MV-4-11 (cell line): Measurements from ENCODE around the gene SCUBE3.

Experiments used
- DNase-seq: peaks from one replicate; lab custom pipeline; 2025; lab: John Stamatoyannopoulos, UW

Gene SCUBE3

DNA sequence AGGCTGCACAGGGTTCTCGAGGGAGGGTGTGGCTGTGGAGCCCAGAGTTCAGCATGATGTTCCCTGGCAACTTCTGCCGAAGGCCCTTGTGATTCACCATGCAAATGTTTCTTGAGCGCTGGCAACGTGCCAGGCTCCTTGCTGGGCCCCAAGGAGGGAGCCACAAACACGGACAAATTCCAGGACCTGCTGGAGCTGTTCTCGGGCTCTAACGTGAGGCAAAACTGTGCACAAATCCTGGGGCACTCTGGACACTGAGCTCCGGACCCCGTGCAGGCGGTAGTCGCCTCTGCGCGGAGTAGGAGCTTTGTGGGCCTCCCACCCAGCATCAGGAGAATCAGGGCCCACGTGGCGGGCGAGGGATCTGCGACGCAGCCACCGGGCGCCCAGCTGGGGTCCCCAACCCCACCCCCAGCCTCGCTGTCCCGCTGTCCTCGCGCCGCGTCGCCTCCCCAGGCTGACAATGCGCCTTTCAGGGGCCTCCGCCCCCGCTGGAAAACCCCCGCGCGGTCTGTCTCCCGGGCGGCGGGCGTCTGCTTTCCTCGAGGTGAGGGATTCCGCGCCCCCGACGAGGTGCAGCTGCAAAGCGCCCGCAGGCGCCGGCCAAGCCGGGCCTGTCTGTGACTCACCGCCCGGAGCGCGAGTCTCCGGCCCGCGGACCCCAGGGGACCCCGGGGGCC, 31.7 kb upstream of the SCUBE3 start:
- DNase-seq: no peak

DNA sequence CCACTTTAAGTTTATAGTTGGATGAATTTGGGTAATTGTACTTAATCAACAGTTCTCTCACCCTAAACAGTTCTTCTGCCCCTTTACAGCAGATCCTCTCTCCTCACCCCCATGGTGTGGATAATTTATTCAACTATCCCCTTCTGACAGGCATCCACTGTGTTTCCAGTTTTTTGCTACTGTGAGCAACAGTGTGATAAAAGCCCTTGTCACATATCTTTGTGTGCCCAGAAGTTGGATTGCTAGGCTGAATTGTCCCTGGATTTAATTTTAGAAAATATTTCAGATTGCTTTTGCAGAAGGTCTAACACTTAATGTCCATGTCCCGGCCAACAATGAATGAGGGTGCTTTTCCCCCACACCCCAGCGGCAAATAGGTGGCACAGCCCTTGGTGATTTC, 30.5 kb upstream of the SCUBE3 start:
- DNase-seq: no peak

DNA sequence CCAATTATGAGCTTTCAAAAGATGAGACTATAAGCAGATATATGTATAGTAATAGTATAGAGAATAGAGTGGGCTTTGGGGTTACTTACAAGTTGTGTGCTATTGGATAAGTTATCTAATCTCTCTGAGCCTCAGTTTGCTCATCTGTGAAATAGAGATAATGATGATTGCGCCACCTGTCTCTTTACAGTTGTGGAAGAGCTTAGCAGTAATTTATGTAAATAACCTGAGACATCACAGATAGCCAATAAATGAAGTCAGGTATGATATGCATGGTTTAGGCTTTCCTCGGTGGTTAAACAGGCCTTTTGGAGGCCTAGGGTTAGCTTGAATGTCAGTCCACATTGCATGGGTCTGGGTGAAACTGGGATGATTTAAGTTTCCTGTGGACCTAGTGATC, 29.8 kb upstream of the SCUBE3 start:
- no peak for DNase-seq

DNA sequence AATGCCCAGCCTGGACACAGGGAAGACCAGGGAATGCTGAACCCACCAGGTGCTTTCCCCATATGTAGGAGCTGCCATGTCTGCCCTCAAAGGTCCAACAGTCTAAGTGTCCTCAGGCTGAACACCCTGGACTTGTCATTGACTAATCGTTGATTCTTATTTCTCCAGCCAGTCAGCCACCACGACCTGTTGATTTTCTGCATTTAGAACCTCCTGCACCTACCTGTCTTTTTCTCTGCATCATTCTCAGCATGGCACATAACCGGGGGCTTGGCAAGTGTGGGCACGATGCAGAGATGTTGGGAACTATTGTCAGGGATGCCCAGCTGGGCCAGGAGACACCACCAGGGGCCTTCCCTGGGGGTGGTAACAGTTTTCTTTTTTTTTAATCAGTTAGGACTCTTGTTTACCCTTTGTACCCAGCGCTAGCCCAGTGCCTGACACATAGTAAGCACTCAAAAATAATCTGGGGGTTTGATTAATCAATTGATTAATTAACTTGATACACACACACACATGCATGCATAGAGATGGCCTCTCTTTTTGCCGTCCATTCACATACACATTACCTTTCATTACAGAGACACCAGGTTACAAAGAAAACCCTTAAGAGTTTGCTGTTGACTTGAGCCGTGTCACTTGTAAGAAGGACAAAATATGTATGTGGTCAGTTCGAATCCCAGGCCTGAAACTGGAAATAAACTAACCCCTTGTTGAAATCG, 29.0 kb upstream of the SCUBE3 start:
- no peak for DNase-seq

DNA sequence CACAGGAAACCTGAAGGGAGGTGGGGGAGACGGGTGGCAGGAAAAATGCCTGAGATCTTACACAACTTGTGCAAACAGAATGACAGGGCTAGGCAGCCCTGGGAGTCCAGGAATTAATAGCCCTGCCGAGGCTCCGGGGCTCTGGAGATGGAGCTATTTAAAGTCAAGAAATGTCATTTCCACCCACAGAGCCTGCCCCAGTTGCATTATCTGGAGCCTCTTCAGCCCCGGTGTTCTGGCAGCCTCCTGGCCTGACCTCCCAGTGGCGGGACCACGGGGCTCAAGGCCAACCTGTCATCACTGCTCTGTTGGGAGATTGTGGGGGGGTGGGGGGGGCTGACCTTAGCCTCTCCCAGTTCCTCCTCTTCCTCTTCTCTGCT, 28.5 kb upstream of the SCUBE3 start:
- no peak for DNase-seq

DNA sequence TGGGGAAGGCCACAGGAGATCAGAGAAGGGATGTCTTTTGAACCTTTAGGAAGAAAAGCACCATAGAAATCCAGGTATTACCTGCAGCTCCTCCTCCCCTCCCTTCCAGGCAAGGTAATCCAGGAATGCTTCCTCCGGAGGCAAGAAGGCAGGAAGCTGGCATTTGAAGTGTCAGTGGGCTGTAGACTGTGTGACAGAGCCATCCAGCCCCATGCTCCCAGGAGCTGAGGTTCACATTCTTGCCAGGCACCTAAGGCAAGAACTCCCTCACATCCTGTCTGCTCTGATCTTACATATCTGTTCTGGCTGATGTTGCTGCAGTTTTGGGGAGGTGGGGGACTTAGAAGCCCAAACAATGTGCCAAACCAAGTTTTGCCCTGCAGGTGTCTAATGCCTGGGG, 27.8 kb upstream of the SCUBE3 start:
- no peak for DNase-seq

DNA sequence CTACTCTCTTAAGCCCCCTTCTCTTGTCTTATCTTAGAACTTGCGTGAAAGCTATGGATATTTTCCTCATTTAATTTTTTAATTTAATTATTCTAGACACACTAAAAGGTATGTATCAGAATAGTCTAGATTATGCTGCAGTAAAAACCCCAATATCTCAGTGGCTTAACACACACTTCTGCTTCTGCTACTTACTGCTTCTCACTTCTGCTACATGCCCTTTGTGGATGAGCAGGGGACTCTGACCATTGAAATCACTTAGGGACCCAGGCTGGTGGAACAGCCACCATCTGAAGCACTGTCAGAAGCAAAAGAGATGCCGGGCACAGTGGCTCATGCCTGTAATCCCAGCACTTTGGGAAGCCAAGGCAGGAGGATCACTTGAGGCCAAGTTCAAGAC, 27.2 kb upstream of the SCUBE3 start:
- DNase-seq: peak; percentile 33

DNA sequence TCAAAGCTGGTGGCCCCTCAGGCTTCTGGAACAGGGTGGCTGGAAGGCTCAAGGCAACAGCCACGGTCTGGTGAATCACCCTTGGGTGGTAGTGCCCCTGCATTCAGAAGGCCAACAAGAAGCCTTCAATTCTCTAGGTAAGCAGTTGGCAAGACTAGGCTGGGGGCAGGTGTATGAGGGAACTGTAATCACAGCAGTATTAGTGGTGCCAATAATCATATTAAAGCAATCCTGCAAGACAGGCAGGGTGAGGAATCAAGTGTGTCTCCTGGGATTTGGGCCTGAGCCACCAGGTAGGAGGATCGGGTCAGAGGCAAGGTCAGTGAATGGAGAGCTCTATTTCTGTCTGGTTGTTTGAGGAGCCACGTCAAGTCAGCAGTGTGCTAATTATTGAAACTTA, 24.9 kb upstream of the SCUBE3 start:
- no peak for DNase-seq

DNA sequence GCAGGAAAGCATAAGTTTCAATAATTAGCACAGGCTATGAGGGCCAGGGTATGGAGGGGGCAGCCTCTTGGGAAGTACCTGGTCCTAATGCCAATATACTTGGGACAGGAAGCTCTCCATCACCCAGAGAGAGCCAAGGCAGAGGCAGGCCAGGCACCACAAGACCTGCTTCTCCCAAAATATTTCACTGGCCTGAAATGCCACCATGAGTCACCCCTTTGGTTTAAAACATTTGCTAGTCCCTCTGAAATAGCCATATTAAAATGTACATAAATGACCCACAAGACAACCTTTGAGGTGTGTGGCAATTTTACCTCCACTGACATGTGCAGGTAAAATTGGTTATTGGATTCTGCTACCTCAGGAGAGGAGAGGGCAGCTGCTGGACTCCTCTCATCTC, 23.4 kb upstream of the SCUBE3 start:
- no peak for DNase-seq

DNA sequence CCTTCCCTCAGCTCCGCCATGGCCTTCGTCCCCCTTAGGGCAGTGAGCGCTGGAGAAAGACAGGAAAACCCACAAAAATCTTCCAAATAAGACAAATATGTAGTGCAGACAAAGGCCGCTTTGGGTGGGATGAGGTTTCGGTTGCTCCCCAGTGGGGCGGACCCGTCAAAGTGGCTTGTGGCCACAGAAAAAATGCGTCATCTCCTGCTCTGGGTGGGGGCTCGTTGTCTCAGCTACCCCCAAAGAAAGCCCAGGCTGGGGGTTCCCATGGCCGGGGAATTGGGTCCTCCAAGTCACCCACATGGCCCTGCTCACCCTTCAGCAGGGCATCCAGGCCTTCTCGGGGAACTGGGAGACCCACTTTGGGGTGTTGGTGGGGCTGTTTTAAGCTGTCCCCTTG, 21.9 kb upstream of the SCUBE3 start:
- DNase-seq: no peak

DNA sequence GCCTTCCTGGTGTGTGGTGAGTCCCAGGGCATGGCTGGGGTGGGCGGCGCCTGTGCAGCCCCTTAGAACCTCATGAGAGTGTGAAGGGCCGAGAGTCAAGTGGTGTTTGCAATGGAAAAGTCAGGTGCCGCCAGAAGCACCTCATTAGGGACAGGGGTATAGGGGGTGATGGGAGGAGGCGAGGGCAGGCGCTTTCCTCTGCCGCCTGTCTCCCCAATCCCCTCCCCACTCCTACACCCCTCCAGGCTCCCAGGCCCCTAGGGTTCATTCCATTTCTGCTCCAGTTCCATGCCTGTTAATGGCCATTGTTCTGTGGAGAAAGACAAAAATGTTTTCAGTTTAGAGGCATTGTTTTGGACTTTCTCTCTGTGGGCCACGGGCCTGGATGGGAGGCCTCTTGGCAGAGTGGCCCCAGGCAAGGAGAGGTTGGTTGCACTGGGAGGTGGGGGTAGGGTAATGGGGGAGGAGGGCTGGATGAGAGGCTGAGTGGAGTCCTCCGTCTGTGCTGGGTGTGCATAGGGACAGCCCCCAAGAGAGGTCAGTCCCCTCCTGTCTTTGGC, 21.4 kb upstream of the SCUBE3 start:
- no peak for DNase-seq

DNA sequence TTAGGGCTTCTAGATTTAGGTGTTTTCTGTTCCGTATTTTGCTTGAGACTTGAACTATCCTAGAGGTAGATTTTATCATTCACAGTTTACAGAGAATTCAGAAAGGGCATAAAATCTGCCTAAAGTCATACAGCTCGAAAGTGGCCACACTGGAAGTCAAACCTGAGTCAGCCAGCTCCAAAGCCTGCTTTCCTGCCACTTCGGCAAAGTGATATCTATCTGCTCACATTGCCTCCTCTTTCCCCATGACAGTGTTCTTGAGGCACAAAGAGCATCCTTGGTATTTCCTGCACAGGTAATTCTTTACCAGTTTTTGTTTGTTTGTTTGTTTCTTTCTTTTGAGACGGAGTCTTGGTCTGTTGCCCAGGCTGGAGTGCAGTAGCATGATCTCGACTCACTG, 19.4 kb upstream of the SCUBE3 start:
- DNase-seq: no peak

DNA sequence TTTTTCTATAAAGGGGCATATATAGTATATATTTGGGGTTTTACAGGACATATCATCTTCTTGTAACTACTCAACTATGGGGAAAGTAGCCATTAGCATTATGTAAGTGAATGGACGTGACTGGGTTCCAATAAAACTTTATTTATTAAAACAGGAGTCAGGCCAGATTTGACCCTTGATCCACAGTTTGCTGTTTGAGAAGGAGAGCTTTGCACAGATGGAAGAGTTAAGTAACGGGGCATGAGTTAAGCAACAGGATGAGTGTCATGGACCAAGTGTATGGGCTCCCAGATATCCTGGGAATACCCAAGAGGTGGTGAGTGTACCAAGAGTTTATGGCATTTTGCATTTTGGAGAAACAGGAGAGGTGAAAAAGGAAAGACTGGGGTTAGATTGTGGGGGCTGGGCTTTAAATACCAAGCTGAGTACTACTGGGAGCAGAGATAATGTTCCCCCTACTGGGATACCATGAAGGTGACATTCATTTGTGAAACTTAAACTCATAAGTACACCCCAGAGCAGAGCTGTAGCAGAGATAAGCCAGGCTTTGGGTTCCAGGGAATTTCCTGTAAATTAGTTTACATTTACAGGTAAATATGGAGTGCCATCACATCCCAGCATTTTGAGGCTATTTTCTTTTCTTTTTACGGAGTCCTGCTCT, 18.5 kb upstream of the SCUBE3 start:
- no peak for DNase-seq

DNA sequence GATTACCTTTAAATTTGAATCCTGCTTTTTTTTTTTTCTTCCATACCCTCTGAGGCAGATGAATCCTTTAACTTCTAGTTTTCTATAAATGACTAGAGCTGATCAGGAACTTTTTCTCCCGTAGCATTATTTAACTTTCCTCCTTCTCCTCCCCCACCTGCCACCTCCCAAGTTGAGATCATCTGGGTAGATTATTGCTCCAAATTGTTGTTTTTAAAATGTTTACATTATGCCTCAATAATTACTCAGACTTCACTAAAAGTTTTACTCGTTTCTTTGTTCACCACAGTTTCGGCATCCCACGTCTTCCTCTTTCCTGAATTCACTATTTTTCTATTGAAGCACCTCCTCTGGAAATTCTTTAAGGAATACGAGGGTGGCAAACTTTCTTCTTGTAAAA, 16.6 kb upstream of the SCUBE3 start:
- no peak for DNase-seq

DNA sequence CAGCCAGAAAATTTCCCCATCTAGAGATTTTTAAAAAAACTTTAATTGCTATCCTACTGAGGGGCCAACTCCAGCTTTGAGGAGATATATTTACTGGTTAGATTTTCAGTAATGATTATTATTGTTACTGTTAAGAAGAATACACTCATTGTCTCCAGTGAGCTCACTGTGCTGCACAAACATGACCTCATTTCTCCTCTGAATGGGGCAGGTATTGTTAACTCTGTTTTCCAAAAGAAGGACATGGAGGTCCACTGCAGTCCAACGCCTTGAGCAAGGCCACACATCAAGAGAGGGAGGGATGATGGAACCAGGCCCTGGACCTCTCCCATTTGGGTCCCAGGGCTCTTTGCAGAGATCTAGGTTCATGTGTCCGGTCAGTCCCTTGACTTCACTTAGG, 13.9 kb upstream of the SCUBE3 start:
- no peak for DNase-seq

DNA sequence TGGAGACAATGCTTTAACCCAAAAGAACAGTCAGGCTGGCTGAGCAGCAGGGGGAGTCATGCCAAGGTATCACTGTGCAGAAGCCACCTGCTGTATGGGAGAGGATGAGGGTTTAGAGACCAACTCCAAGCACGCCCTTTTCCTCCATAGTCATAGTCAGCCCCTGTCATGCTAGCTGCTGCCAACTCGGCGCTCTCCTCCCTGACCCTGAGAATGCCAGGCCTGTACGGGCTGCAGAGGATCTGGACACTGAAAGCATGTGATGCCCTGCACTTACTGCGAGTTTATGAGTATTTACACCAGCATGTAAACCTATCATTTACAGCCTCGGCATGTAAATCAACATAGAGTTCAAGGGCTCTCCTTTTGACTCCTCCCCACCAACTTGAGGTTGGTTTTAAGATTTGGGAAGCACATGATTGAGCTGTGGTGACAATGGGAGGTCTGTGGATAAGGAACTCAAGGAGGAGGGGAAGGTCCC, 11.7 kb upstream of the SCUBE3 start:
- no peak for DNase-seq

DNA sequence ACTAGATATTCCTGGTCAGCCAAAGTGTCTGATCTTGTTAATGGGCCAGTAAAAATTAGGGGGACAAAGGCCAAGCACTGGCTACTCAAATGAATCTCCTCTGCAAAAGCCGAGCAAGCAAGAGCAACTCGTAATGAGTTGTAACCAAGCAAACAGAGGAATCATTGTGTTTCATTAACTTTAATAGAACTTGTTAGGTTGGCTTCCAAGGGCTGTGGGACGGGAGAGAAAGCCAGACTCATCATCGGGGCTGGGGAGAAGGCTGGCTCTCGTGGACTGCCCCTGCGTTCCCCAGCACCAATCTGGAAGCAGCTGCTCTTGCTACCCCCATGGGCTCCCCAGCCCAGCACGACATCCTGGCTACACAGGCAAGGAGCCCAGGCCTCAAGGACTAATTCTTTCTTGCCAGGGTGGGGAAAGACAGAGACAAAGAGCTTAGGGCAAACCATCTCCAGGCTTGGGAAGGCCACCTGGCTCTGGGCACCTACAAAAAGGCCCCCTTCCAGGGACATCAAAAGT, 10.5 kb upstream of the SCUBE3 start:
- no peak for DNase-seq

DNA sequence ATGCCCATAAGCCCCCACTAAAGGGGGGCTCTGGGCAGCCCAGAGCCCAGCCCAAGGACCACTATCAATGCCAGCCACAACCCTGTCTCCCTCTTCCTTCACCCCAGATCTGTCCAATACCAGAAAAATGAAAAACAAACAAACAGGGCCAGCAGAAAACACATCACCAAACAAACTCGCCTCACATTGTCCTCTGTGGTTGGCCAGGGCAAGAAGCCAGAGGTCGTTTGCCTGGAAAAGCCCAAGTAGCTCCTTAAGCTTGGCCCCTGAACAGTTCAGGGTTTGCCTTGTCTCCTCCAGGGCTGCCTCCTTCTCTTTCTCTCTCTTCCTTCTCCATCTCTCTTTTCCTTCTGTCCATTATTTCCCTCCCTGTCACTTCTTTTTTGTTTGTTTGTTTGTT, 10.1 kb upstream of the SCUBE3 start:
- no peak for DNase-seq

DNA sequence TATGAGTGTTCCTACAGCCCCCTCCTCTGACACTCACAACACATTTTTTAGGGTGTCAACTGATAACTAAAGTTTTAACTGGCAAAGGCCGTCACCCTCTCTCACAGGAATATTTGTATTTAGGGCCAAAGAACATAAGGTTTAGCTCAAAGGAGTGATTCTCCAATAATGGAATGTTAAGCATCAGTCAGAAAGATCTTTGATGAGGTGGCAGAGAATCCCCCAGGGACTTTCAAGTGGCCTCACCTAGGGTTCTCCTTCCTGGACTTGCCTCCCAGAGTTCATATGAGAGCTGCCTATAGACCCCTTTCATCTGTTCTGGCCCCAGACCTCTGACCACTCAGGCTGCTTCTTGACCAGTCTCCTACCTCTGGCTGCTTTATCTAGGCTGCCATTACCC, 7.4 kb upstream of the SCUBE3 start:
- DNase-seq: no peak

DNA sequence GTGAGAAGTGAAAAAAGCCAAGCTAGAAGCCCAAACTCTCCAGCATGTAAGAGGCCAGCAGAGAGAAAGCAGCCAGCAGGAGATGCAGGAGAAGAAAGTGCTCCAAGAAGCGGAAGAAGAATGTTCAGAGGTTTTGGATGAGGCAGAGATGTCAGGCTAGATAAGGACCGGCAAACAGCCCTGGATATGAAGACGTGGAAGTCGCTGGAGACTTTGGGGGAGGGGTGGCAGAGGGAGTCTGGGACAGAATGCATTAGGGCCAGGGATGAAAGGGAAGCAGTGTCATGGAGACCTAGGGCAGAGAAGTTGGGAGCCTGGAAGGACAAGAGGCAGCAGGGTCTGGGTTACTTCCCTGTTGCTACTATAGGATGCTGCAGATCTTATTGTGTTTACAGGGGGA, 5.3 kb upstream of the SCUBE3 start:
- DNase-seq: no peak

DNA sequence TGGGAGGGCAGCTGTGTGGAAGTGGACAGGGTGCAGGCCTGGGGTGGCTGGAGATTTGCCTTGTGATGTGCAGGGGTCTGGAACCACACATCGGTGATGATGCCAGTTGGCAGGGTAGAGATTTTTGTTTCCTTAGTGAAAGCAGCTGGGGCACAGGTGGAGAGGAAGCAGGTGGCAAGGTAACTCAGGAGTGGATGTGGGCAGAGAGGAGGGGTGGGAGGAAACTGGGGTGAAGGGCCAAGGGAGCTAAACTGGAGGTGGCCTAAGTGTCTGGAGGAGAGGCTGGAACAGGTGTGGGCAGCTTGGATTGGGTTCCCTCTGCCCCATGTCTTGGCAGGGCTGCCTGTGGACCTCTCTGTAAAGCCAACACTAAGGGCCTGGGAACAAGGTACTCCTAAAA, 4.7 kb upstream of the SCUBE3 start:
- DNase-seq: no peak

DNA sequence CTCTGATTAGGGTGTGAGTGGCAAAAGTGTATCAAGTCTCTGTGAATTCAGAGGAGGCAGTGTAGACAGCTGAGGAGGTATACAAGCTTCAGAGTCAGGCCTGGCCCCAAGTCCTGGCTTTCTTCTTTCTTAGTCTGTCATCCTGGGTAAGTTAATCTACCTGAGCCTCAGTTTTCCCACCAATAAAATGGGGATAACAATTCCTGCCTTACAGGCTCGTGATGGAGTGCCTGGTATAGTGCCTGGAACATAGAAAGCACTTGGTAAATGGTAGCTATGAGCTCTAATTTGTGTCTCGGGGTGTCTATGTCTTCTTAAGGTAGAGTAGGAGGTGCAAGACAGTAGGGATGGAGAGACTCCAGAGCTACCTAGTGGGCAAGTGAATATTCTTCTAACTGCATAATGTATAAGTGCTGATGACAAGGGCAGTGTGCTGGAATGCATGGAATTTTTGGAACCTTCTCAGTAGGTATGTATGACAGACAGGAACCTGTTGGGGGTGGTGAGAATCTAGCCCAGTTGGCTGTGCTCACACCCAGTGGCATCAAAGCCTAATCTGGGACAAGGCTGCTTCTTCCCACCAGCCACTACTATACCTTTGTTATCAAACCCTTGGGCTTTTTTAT, 4.0 kb upstream of the SCUBE3 start:
- DNase-seq: no peak
